Measurements from ENCODE around the gene VANGL2. TPM values are rescaled to one million over a fixed set of nuclear protein-coding genes. Genes with fewer than 3 reads are reported as not detected.

VANGL2 gene
- polyA plus RNA-seq, 1 donor from 2014 or later = 22.6 TPM

DNA sequence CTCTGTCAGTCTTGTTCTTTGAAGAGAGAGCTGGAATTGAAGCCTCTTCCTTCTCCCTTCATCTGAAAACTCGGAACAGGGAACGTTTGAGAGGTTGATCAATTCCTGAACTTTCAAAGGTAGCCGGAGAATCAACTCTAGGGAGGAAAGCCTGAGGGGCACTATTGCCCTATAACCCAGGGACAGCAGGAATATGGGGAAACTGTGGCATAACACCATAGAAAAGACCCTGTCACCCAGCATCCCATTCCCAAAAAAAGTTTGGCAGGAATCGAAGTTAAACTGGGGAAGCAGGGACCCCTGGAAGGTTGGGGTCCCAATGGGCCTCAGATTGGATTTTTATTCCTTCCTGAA lies 38.6 kb upstream of the VANGL2 start:
- H3K79me2 ChIP-seq (replicated peaks; ENCODE audit: insufficient read depth, low read length) = no peaks in the 10 kb centered on the region
- no peaks in the 10 kb centered on the region for H3K27me3 ChIP-seq (ENCODE audit: insufficient read depth, low read depth, low read length)
- TF ChIP-seq RAD21 (conservative IDR thresholded peaks at IDR 0.05) = no peak
- TF ChIP-seq TAF1 (IDR thresholded peaks at IDR 0.05; ENCODE audit: low read depth) = no peak
- TF ChIP-seq CTCF (IDR thresholded peaks at IDR 0.05; ENCODE audit: poor library complexity, severe bottlenecking) = no peak
- TF ChIP-seq EZH2 (IDR thresholded peaks at IDR 0.05; ENCODE audit: borderline replicate concordance, insufficient read depth, low read length, poor library complexity, severe bottlenecking) = no peak
- no peak for TF ChIP-seq EP300 (conservative IDR thresholded peaks at IDR 0.05; ENCODE audit: poor library complexity, severe bottlenecking)
- TF ChIP-seq MXI1 (conservative IDR thresholded peaks at IDR 0.05; ENCODE audit: poor library complexity, severe bottlenecking) = no peak
- TF ChIP-seq SMC3 (conservative IDR thresholded peaks at IDR 0.05; ENCODE audit: poor library complexity) = no peak
- no peak for TF ChIP-seq POLR2AphosphoS5 (IDR thresholded peaks at IDR 0.05)
- TF ChIP-seq, protein P1, sequence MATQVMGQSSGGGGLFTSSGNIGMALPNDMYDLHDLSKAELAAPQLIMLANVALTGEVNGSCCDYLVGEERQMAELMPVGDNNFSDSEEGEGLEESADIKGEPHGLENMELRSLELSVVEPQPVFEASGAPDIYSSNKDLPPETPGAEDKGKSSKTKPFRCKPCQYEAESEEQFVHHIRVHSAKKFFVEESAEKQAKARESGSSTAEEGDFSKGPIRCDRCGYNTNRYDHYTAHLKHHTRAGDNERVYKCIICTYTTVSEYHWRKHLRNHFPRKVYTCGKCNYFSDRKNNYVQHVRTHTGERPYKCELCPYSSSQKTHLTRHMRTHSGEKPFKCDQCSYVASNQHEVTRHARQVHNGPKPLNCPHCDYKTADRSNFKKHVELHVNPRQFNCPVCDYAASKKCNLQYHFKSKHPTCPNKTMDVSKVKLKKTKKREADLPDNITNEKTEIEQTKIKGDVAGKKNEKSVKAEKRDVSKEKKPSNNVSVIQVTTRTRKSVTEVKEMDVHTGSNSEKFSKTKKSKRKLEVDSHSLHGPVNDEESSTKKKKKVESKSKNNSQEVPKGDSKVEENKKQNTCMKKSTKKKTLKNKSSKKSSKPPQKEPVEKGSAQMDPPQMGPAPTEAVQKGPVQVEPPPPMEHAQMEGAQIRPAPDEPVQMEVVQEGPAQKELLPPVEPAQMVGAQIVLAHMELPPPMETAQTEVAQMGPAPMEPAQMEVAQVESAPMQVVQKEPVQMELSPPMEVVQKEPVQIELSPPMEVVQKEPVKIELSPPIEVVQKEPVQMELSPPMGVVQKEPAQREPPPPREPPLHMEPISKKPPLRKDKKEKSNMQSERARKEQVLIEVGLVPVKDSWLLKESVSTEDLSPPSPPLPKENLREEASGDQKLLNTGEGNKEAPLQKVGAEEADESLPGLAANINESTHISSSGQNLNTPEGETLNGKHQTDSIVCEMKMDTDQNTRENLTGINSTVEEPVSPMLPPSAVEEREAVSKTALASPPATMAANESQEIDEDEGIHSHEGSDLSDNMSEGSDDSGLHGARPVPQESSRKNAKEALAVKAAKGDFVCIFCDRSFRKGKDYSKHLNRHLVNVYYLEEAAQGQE (IDR thresholded peaks at IDR 0.05; ENCODE audit: borderline replicate concordance) = no peak
- H3K9me3 ChIP-seq (ENCODE audit: low read length) = no peaks in the 10 kb centered on the region
- no peak overlapping the region for H3K27ac ChIP-seq (ENCODE audit: low read length)
- no peaks in the 10 kb centered on the region for H3K9me2 ChIP-seq (ENCODE audit: insufficient read depth, low read length)
- no peaks in the 10 kb centered on the region for H3F3A ChIP-seq (ENCODE audit: insufficient read depth, low read length, poor library complexity, severe bottlenecking)
- H3K4me2 ChIP-seq (ENCODE audit: low read length) = no peak overlapping the region
- no peak overlapping the region for H3K9ac ChIP-seq (ENCODE audit: low read length)
- no peaks in the 10 kb centered on the region for H4K20me1 ChIP-seq (ENCODE audit: insufficient read depth)
- H3K4me3 ChIP-seq (ENCODE audit: low read length) = no peak overlapping the region
- H2AFZ ChIP-seq (ENCODE audit: low read depth, low read length) = no peak overlapping the region
- no peaks in the 10 kb centered on the region for H3K36me3 ChIP-seq (ENCODE audit: insufficient read depth, low read length)

GRCh38 chr1:160362168-160362957 lies 38.0 kb upstream of the VANGL2 start:
- no peak overlapping the region for H3K4me2 ChIP-seq (ENCODE audit: low read length)
- H3K27ac ChIP-seq (ENCODE audit: low read length) = no peak overlapping the region

More at GRCh38 chr1:160362168-160362957, 38.0 kb upstream of the VANGL2 start:
- Histone ChIP-seq H3F3A (ENCODE audit: insufficient read depth, low read length, poor library complexity, severe bottlenecking) (no peaks in the 10 kb centered on the region), H3K4me3 (ENCODE audit: low read length) (no peak overlapping the region), H3K27me3 (ENCODE audit: insufficient read depth, low read depth, low read length) (no peaks in the 10 kb centered on the region), H4K20me1 (ENCODE audit: insufficient read depth) (no peaks in the 10 kb centered on the region), H3K9me3 (ENCODE audit: low read length) (no peaks in the 10 kb centered on the region), H3K9ac (ENCODE audit: low read length) (no peak overlapping the region), H3K36me3 (ENCODE audit: insufficient read depth, low read length) (no peaks in the 10 kb centered on the region), H3K79me2 (replicated peaks; ENCODE audit: insufficient read depth, low read length) (no peaks in the 10 kb centered on the region), H3K9me2 (ENCODE audit: insufficient read depth, low read length) (no peaks in the 10 kb centered on the region), H2AFZ (ENCODE audit: low read depth, low read length) (no peak overlapping the region)
- no peak for TF ChIP-seq MXI1 (conservative IDR thresholded peaks at IDR 0.05; ENCODE audit: poor library complexity, severe bottlenecking)
- TF ChIP-seq EZH2 (IDR thresholded peaks at IDR 0.05; ENCODE audit: borderline replicate concordance, insufficient read depth, low read length, poor library complexity, severe bottlenecking) = no peak
- no peak for TF ChIP-seq POLR2AphosphoS5 (IDR thresholded peaks at IDR 0.05)
- TF ChIP-seq EP300 (conservative IDR thresholded peaks at IDR 0.05; ENCODE audit: poor library complexity, severe bottlenecking) = no peak
- TF ChIP-seq TAF1 (IDR thresholded peaks at IDR 0.05; ENCODE audit: low read depth) = no peak
- no peak for TF ChIP-seq CTCF (IDR thresholded peaks at IDR 0.05; ENCODE audit: poor library complexity, severe bottlenecking)
- no peak for TF ChIP-seq SMC3 (conservative IDR thresholded peaks at IDR 0.05; ENCODE audit: poor library complexity)
- TF ChIP-seq, protein P1 (IDR thresholded peaks at IDR 0.05; ENCODE audit: borderline replicate concordance) = no peak

Data from neural cell (in vitro differentiated cells).